ENCODE measurements around the gene RBM47.

RBM47 gene

DNA sequence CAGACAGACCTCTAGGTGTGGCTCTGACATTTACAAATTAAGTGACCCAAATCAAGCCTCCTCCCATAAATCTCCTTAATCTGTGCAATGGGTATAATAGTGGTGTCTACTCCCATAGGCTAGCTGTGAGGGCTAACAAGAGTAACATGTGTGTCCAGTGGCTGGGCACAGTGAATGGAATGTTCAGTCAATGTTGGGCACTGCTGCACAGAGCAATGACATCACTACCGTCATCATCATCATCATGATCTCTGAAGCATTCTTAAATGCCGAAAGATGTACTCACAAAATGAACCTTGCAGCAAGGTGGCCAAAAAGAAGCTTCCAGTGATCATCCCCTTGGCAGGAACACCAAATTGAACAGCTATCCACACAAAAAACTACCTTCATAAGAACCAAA lies 251.0 kb downstream of the RBM47 start:
- TF ChIP-seq EZH2phosphoT487 (conservative IDR thresholded peaks at IDR 0.05; ENCODE audit: low read length) = no peak
- H3F3A ChIP-seq (ENCODE audit: insufficient read depth) = no peaks in the 10 kb centered on the region
- no peak overlapping the region for H3K27ac ChIP-seq (ENCODE audit: low read depth, low read length)
- H3K4me2 ChIP-seq (ENCODE audit: low read depth, low read length, poor library complexity, severe bottlenecking) = no peak overlapping the region
- H3K79me2 ChIP-seq (ENCODE audit: insufficient read depth, low read length) = no peaks in the 10 kb centered on the region
- H2AFZ ChIP-seq (ENCODE audit: low read depth, low read length, severe bottlenecking) = no peak overlapping the region
- no peaks in the 10 kb centered on the region for H3K9me2 ChIP-seq (replicated peaks; ENCODE audit: insufficient read depth, low read length)
- H3K4me3 ChIP-seq (ENCODE audit: insufficient read depth, low read length, poor library complexity, severe bottlenecking) = no peak overlapping the region
- H4K20me1 ChIP-seq (ENCODE audit: low read depth, low read length) = no peaks in the 10 kb centered on the region
- H3K9ac ChIP-seq (ENCODE audit: low read length) = no peak overlapping the region
- H3K9me3 ChIP-seq (ENCODE audit: insufficient read depth, low read length) = no peaks in the 10 kb centered on the region
- no peaks in the 10 kb centered on the region for H3K27me3 ChIP-seq (ENCODE audit: low read length)
- no peaks in the 10 kb centered on the region for H3K36me3 ChIP-seq (ENCODE audit: low read length)

DNA sequence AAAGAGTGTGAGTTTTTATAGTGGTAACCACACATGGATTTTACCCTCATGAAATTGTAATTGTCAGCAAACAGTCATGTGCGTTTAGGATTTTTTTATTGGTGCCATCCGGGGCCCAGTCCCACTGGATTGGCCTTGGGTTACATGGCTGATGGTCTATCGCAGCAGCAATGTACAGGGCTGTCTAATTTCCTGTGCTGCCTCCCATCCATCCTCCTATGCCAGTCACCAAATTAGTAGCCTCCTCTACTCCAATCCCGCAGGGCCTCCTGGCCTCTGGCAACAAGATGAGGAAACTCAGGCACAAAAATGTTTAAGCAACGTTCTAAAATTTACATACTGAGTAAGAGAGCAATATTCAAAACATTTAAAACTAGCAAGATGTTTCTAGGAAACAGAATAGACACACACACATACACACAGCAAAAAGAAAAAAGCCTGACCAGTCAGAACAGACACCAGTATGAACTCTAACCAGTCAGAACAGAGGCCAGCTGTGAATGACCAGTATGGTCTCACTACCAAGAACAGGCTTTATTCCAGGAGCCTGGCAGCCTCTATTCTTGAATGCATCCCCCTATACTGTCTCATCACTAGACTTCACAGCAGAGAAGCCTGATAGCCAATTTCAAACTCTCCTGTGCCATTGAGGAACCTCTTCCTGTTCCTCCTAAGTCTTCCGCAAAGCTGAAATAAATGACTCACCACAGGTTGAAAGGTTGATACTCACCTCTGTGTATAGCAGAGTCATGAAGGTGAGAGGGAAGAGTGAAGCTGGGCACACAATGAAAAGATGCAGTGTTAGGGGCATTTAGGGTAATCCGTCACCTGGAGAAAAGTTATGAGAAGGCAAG lies 251.9 kb downstream of the RBM47 start:
- Histone ChIP-seq H2AFZ (ENCODE audit: low read depth, low read length, severe bottlenecking) (no peak overlapping the region), H3F3A (ENCODE audit: insufficient read depth) (no peaks in the 10 kb centered on the region), H3K4me3 (ENCODE audit: insufficient read depth, low read length, poor library complexity, severe bottlenecking) (no peak overlapping the region), H3K27me3 (ENCODE audit: low read length) (no peaks in the 10 kb centered on the region), H3K27ac (ENCODE audit: low read depth, low read length) (no peak overlapping the region), H3K79me2 (ENCODE audit: insufficient read depth, low read length) (no peaks in the 10 kb centered on the region), H3K9ac (ENCODE audit: low read length) (no peak overlapping the region), H3K4me2 (ENCODE audit: low read depth, low read length, poor library complexity, severe bottlenecking) (no peak overlapping the region), H3K9me2 (replicated peaks; ENCODE audit: insufficient read depth, low read length) (no peaks in the 10 kb centered on the region), H3K36me3 (ENCODE audit: low read length) (no peaks in the 10 kb centered on the region), H4K20me1 (ENCODE audit: low read depth, low read length) (no peaks in the 10 kb centered on the region), H3K9me3 (ENCODE audit: insufficient read depth, low read length) (no peaks in the 10 kb centered on the region)
- TF ChIP-seq, protein P1, sequence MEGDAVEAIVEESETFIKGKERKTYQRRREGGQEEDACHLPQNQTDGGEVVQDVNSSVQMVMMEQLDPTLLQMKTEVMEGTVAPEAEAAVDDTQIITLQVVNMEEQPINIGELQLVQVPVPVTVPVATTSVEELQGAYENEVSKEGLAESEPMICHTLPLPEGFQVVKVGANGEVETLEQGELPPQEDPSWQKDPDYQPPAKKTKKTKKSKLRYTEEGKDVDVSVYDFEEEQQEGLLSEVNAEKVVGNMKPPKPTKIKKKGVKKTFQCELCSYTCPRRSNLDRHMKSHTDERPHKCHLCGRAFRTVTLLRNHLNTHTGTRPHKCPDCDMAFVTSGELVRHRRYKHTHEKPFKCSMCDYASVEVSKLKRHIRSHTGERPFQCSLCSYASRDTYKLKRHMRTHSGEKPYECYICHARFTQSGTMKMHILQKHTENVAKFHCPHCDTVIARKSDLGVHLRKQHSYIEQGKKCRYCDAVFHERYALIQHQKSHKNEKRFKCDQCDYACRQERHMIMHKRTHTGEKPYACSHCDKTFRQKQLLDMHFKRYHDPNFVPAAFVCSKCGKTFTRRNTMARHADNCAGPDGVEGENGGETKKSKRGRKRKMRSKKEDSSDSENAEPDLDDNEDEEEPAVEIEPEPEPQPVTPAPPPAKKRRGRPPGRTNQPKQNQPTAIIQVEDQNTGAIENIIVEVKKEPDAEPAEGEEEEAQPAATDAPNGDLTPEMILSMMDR (IDR thresholded peaks at IDR 0.05; ENCODE audit: insufficient read depth, low read length, poor library complexity, severe bottlenecking) = no peak
- no peak for TF ChIP-seq EZH2phosphoT487 (conservative IDR thresholded peaks at IDR 0.05; ENCODE audit: low read length)

DNA sequence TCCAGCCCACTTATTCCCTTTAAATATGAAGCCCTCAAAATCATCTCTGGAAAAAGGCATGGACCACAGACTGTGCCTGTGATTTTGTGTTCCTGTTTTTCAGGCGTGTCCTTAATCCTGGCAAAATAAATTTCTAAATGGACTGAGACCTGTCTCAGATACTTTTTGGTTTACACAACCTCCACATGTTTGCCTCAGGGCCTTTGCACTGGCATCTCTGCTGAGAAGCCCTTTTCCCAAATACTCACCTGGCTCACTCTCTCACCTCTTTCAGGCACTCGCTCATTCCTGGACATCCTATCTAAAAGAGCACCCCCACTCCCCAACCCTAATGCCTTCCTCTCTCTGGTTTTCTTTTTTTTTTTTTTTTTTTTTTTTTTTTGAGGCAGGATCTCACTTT lies 254.0 kb downstream of the RBM47 start:
- Histone ChIP-seq H3K27ac (ENCODE audit: low read depth, low read length) (no peak overlapping the region), H3K9ac (ENCODE audit: low read length) (no peak overlapping the region), H3K79me2 (ENCODE audit: insufficient read depth, low read length) (no peaks in the 10 kb centered on the region), H3K4me3 (ENCODE audit: insufficient read depth, low read length, poor library complexity, severe bottlenecking) (no peak overlapping the region), H3K4me2 (ENCODE audit: low read depth, low read length, poor library complexity, severe bottlenecking) (no peak overlapping the region), H3F3A (ENCODE audit: insufficient read depth) (no peaks in the 10 kb centered on the region), H3K27me3 (ENCODE audit: low read length) (no peaks in the 10 kb centered on the region), H3K9me2 (replicated peaks; ENCODE audit: insufficient read depth, low read length) (no peaks in the 10 kb centered on the region), H4K20me1 (ENCODE audit: low read depth, low read length) (no peaks in the 10 kb centered on the region), H3K9me3 (ENCODE audit: insufficient read depth, low read length) (no peaks in the 10 kb centered on the region), H3K36me3 (ENCODE audit: low read length) (no peaks in the 10 kb centered on the region), H2AFZ (ENCODE audit: low read depth, low read length, severe bottlenecking) (no peak overlapping the region)
- TF ChIP-seq, protein P1 (IDR thresholded peaks at IDR 0.05; ENCODE audit: insufficient read depth, low read length, poor library complexity, severe bottlenecking) = no peak
- no peak for TF ChIP-seq EZH2phosphoT487 (conservative IDR thresholded peaks at IDR 0.05; ENCODE audit: low read length)

DNA sequence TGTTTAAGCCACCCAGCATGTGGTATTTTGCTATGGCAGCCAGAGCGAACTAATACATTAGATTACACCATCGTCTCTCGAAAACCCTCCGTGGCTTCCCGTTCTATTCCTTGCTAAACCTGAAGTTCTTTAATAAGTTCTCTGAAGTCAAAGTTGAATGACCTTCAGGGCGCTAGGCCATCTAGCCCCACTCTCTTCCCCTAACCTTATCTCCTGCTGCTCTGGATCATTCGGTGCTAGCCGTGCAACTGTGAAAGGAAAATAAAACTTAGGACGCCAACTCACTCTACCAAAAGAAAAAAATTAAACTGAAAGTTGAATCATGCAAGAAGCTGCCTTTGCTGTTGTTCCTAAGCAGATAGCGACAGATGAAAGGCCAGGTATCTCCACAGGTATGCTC lies 254.6 kb downstream of the RBM47 start:
- TF ChIP-seq EZH2phosphoT487 (conservative IDR thresholded peaks at IDR 0.05; ENCODE audit: low read length) = no peak
- no peaks in the 10 kb centered on the region for H4K20me1 ChIP-seq (ENCODE audit: low read depth, low read length)
- no peaks in the 10 kb centered on the region for H3K79me2 ChIP-seq (ENCODE audit: insufficient read depth, low read length)

More for the DNA sequence above, 254.6 kb downstream of the RBM47 start:
- no peaks in the 10 kb centered on the region for H3K36me3 ChIP-seq (ENCODE audit: low read length)
- H3K27ac ChIP-seq (ENCODE audit: low read depth, low read length) = no peak overlapping the region
- H3K4me3 ChIP-seq (ENCODE audit: insufficient read depth, low read length, poor library complexity, severe bottlenecking) = no peak overlapping the region
- H2AFZ ChIP-seq (ENCODE audit: low read depth, low read length, severe bottlenecking) = no peak overlapping the region
- H3K27me3 ChIP-seq (ENCODE audit: low read length) = no peaks in the 10 kb centered on the region
- no peaks in the 10 kb centered on the region for H3K9me3 ChIP-seq (ENCODE audit: insufficient read depth, low read length)
- H3K4me2 ChIP-seq (ENCODE audit: low read depth, low read length, poor library complexity, severe bottlenecking) = no peak overlapping the region
- H3F3A ChIP-seq (ENCODE audit: insufficient read depth) = no peaks in the 10 kb centered on the region
- no peaks in the 10 kb centered on the region for H3K9me2 ChIP-seq (replicated peaks; ENCODE audit: insufficient read depth, low read length)
- no peak overlapping the region for H3K9ac ChIP-seq (ENCODE audit: low read length)
